Measurements from ENCODE around the gene CELA2A. TPM values are rescaled to one million over a fixed set of nuclear protein-coding genes. Genes with fewer than 3 reads are reported as not detected.
A peak's percentile ranks its signal among the peaks of the same experiment; 100 is the strongest.

CELA2A gene
- total and polyA plus RNA-seq, 9 of the 15 experiments (the other 6 are each of a cell fraction or from before 2014, with no cell fraction given): 0.62 TPM; not detected in 8

GRCh38 chr1:15455522-15455921 lies 1.0 kb upstream of the CELA2A start:
- no peak overlapping the region for H3K4me3 ChIP-seq
- peak; percentile 59 for FAIRE-seq

DNA sequence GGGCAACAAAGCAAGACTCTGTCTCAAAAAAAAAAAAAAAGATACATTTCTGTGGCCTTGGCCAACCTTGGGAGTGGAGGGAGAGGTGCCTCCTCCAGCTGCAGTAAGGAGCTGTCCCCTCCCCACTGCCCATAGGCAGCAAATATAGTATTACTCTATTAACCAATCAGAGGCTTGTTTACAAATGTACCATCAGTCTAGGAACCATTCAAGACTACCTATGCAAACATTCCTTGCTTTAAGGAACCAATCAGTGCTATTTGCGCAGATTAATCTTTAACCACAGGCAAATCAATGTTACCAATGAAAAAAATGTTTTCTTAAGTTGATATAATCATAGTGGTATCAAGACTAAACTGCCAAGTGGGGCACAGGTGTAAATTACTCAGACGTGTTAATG lies 1.1 kb downstream of the CELA2A start:
- Histone ChIP-seq H3K9ac (ENCODE audit: insufficient read depth in 1 of 2, low read depth in 2 of 2, low read length in 2 of 2) (no peak overlapping the region), H3K4me1 (replicated peaks in 1 of 2; ENCODE audit: control insufficient read depth in 2 of 2, insufficient read depth in 2 of 2, low read length in 2 of 2) (peaks cover 16 to 17% of the 10 kb centered on the region in 2 experiments), H3K9me3 (replicated peaks; ENCODE audit: control insufficient read depth, insufficient read depth, low read depth, low read length) (no peaks in the 10 kb centered on the region), H3K4me3 (no peak overlapping the region), H3K79me2 (ENCODE audit: control insufficient read depth, insufficient read depth, low read length) (no peaks in the 10 kb centered on the region), H2AFZ (ENCODE audit: low read depth, low read length) (no peak overlapping the region), H3K9me1 (ENCODE audit: control insufficient read depth, insufficient read depth, low read length) (no peaks in the 10 kb centered on the region), H3K27ac (ENCODE audit: extremely low read depth, low read depth, low read length) (no peak overlapping the region), H4K20me1 (replicated peaks; ENCODE audit: control insufficient read depth, insufficient read depth, low read length) (no peaks in the 10 kb centered on the region), H3K4me2 (ENCODE audit: insufficient read depth, low read length) (no peak overlapping the region), H3K36me3 (ENCODE audit: control insufficient read depth, insufficient read depth, low read length) (no peaks in the 10 kb centered on the region), H3K27me3 (ENCODE audit: control insufficient read depth in 2 of 2, insufficient read depth in 2 of 2, low read length in 2 of 2) (no peaks in the 10 kb centered on the region)
- intact Hi-C loops (cut with micrococcal nuclease) (no loop called here), in situ Hi-C loops (cut with MboI) (no loop called here)
- no TSS peak for BruUV-seq (replicated peaks)
- ATAC-seq: peak; percentile 43
- CTCF ChIA-PET (ENCODE audit: low intra/inter-chr PET ratio): interaction anchor here (0.6 kb wide), 1 partner anchor 853 kb away, joined by 3 read pairs; no protein-coding TSS in a partner anchor
- WGBS (ENCODE audit: insufficient coverage, low coverage, missing lambda C conversion rate): 41% methylated on average over 2 of the region's 2 CpGs
- POLR2A ChIA-PET: interaction anchor here (0.7 kb wide), 1 partner anchor 895 kb away, joined by 3 read pairs; no protein-coding TSS in a partner anchor
- peak; percentile 15 for FAIRE-seq
- peak in 1 of 4 experiments; percentile 48 for DNase-seq (ENCODE audit: extremely low read depth in 1 of 4, low spot score in 3 of 4)
- TF ChIP-seq NFYB (IDR thresholded peaks at IDR 0.05; ENCODE audit: extremely low read depth, insufficient read length) (peak; percentile 58), ZNF175 (CRISPR knock-in tag; IDR thresholded peaks at IDR 0.05; ENCODE audit: low read depth) (no peak), SRSF7 (optimal IDR thresholded peaks at IDR 0.05; ENCODE audit: low read depth, low read length) (no peak), PRDM10 (IDR thresholded peaks at IDR 0.05; ENCODE audit: partially characterized antibody) (peak; percentile 44), PYGO2 (tag; IDR thresholded peaks at IDR 0.05) (no peak), CREB3 (tag; conservative IDR thresholded peaks at IDR 0.05; ENCODE audit: low read depth) (no peak), ZNF583 (CRISPR knock-in tag; IDR thresholded peaks at IDR 0.05) (no peak), RBM25 (IDR thresholded peaks at IDR 0.05; ENCODE audit: low read depth, low read length, severe bottlenecking) (peak; percentile 58), FOXK2 (conservative IDR thresholded peaks at IDR 0.05 in 1 of 2, IDR thresholded peaks at IDR 0.05 in 1 of 2; ENCODE audit: low read depth in 2 of 2) (peak; percentile 28 to 42; a peak in 1 of 4 replicates)

More at GRCh38 chr1:15455522-15455921, 1.0 kb upstream of the CELA2A start:
- ChIA-PET CTCF (ENCODE audit: low intra/inter-chr PET ratio) (no interaction called here), POLR2A (interaction anchor here (0.6 kb wide), 1 partner anchor 227 kb away, joined by 3 read pairs; no protein-coding TSS in a partner anchor)
- H3K79me2 ChIP-seq (ENCODE audit: control insufficient read depth, insufficient read depth, low read length): no peaks in the 10 kb centered on the region
- H3K9me1 ChIP-seq (ENCODE audit: control insufficient read depth, insufficient read depth, low read length): no peaks in the 10 kb centered on the region
- ATAC-seq (no peak), DNase-seq (ENCODE audit: extremely low read depth in 1 of 4, low spot score in 3 of 4) (no peak)
- TF ChIP-seq ZNF584 (CRISPR knock-in tag; IDR thresholded peaks at IDR 0.05; ENCODE audit: low read depth) (0 out of 2 replicates have a peak, but pooled peaks have one; percentile 6), MYC (IDR thresholded peaks at IDR 0.05; ENCODE audit: low read depth, low read length) (no peak), MYC (CRISPR knock-in tag; IDR thresholded peaks at IDR 0.05; ENCODE audit: borderline replicate concordance, low read depth) (no peak)
- intact Hi-C loops (cut with micrococcal nuclease): no loop called here
- H3K36me3 ChIP-seq (ENCODE audit: control insufficient read depth, insufficient read depth, low read length): no peaks in the 10 kb centered on the region
- no peak overlapping the region for H3K4me2 ChIP-seq (ENCODE audit: insufficient read depth, low read length)
- in situ Hi-C loops (cut with MboI): no loop called here
- no peaks in the 10 kb centered on the region for H3K9me3 ChIP-seq (replicated peaks; ENCODE audit: control insufficient read depth, insufficient read depth, low read depth, low read length)
- no peaks in the 10 kb centered on the region for H3K27me3 ChIP-seq (ENCODE audit: control insufficient read depth in 2 of 2, insufficient read depth in 2 of 2, low read length in 2 of 2)
- peaks cover 16 to 17% of the 10 kb centered on the region in 2 experiments for H3K4me1 ChIP-seq (replicated peaks in 1 of 2; ENCODE audit: control insufficient read depth in 2 of 2, insufficient read depth in 2 of 2, low read length in 2 of 2)
- H3K9ac ChIP-seq (ENCODE audit: insufficient read depth in 1 of 2, low read depth in 2 of 2, low read length in 2 of 2): no peak overlapping the region
- BruUV-seq (replicated peaks): no TSS peak
- no peak overlapping the region for H3K27ac ChIP-seq (ENCODE audit: extremely low read depth, low read depth, low read length)
- no peaks in the 10 kb centered on the region for H4K20me1 ChIP-seq (replicated peaks; ENCODE audit: control insufficient read depth, insufficient read depth, low read length)
- H2AFZ ChIP-seq (ENCODE audit: low read depth, low read length): no peak overlapping the region
- WGBS (ENCODE audit: insufficient coverage, low coverage, missing lambda C conversion rate): 76% methylated on average over 4 of the region's 6 CpGs

Measured in K562 (cell line).